A549 treated with AZD9567 at 1 μM for 4 hours (cell line): ENCODE results near the gene OR8B8. TPM values are rescaled to one million over a fixed set of nuclear protein-coding genes. Genes with fewer than 3 reads are reported as not detected.

Source experiments
- total RNA-seq: library from RNA; stranded (reverse); fragments of 200-300 nt; extraction: Qiagen RNA extraction; gene quantifications from 5 replicates; pipeline ENCODE4 v1.2.3, GENCODE V29; 2022; ENCODE audit not compliant: insufficient read depth

The OR8B8 gene
- total RNA-seq, result not detected in 5 replicates

GRCh38 chr11:124445646-124446150 is at the start of gene OR8B8:
OR8B8 (minus strand) TSS chr11:124445696; CDS start chr11:124441085, 4,611 bp downstream.

DNA sequence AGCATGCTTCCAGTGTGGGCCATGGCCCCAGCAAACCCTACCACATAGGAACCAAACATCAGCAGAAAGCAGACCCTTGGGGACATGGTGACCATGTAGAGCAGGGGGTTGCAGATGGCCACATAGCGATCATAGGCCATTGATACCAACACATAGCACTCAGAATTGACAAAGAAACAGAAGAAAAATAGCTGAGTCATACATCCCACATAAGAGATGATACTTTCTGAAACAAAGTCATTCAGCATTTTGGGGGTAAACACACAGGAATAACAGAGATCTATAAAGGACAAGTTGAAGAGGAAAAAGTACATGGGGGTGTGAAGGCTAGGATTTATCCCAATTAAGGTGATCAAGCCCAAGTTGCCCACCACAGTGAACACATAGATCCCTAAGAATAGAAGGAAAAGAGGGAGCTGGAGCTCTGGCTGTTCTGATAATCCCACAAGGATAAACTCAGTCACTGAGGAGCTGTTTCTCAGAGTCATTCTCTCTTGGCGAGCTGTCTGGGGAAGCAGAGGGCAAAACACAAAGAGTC is 21.0 kb downstream of the OR8B8 start, which contains the start of gene OR8B4:
Gene OR8B4 (minus strand): TSS at position 488 of the 538 bp plus-strand sequence. CDS start 0 bp downstream, at position 488.

DNA sequence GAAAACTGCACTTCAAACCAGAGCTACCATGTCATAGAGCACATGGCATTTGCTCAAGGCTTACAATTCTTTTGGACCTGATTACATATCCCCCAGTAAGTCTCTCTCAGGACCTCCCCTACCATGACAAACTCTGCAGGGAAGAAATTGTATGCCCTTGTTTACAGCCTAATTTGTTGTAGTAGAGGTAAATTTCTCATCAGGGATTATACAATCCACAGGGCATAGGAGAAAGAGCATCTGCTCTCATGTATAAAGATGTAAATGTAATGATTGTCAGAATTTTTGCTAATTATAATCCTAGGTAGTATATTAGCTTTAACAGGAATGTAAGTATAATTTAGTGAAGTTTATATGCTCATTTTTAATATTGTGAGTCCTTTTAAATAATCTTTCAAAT is 46.6 kb downstream of the OR8B8 start, which contains the start of gene OR8B3:
Gene OR8B3 (minus strand): TSS at position 101 of the 400 bp plus-strand sequence. CDS start 1,673 bp downstream, outside the sequence.

Other genes with a start within 250 kb of the OR8B8 start
- gene OR8G1, start 204.6 kb downstream of the OR8B8 start, total RNA-seq, result not detected in 5 replicates
- not detected in 5 replicates for gene OR8G5, start 189.3 kb downstream of the OR8B8 start, total RNA-seq
- gene OR8D1, start 131.7 kb downstream of the OR8B8 start, total RNA-seq, result not detected in 5 replicates
- gene OR8D2, start 125.5 kb downstream of the OR8B8 start, total RNA-seq, result not detected in 5 replicates
- gene OR8B2, start 61.2 kb downstream of the OR8B8 start, total RNA-seq, result not detected in 5 replicates
- not detected in 5 replicates for gene OR8B3, start 46.7 kb downstream of the OR8B8 start, total RNA-seq
- gene OR8B4, start 20.8 kb downstream of the OR8B8 start, total RNA-seq, result not detected in 5 replicates
- not detected in 5 replicates for gene OR8B12, start 98.0 kb upstream of the OR8B8 start, total RNA-seq
- not detected in 5 replicates for gene OR8A1, start 124.3 kb upstream of the OR8B8 start, total RNA-seq
- gene PANX3, start 165.7 kb upstream of the OR8B8 start, total RNA-seq, result not detected in 5 replicates
- 11.5 to 17.9 TPM (median 16.5 TPM) in 5 replicates for gene TBRG1, start 177.2 kb upstream of the OR8B8 start, total RNA-seq
- 14.9 to 22.7 TPM (median 15.6 TPM) in 5 replicates for gene SIAE, start 228.0 kb upstream of the OR8B8 start, total RNA-seq
- gene SPA17, start 228.2 kb upstream of the OR8B8 start, total RNA-seq, result 16.9 to 38.2 TPM (median 17.8 TPM) in 5 replicates